HG03066 (cell line): ENCODE results near the gene ZKSCAN1.
"Not testable (repeated sequence)": the region's sequence is repeated elsewhere in the genome, so short reads cannot be mapped to it uniquely, and the experiment has no call there.

Experiments
- ATAC-seq: cut with Tn5 transposase; IDR thresholded peaks from one replicate; pipeline ENCODE4 v1.9.1; 2021; ENCODE audit warnings: low read depth; ENCODE audit not compliant: unreplicated experiment

ZKSCAN1 gene

GRCh38 chr7:100015232-100016214 lies at the start of gene ZKSCAN1:
Gene ZKSCAN1, plus strand, starts transcription at chr7:100015596. Its CDS starts 7,911 bp downstream, at chr7:100023507.
- peak; percentile 93 for ATAC-seq

DNA sequence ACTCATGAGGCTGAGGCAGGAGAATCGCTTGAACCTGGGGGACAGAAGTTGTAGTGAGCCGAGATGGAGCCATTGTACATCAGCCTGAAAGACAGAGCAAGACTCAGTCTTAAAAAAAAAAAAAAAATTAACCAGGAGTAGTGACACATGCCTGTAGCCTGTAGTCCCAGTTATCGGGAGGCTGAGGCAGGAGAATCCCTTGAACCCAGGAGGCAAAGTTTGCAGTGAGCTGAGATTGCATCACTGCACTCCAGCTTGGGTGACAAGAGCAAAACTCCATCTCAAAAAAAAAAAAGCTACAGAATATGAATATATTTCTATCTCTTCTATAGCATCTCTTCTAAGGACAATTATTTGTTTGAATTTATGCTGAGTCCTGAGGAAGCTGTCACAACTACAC lies 46.1 kb upstream of the ZKSCAN1 start:
- ATAC-seq = no peak

DNA sequence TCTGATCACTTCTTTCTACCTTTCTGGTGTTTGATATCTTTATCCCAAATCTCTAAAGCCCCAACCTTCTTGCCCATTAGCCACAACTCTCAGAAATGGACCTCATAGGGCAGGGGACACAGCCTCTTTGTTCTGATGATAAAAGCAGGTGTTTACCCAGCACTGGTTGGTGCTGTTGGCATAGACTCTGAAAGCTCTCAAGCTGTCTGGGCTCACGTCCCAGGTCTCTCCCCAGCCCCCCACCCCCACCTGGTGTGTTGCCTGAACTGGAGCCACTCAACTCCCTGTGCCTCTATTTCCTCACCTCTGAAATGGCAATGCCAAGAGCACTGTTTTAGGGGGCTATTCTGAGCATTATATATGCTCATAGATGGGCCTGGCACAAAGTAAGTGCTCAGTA lies 45.6 kb upstream of the ZKSCAN1 start:
- not testable (repeated sequence) for ATAC-seq

- ATAC-seq = no peak
Measured at GRCh38 chr7:99971242-99971641, 44.2 kb upstream of the ZKSCAN1 start.

- ATAC-seq = not testable (repeated sequence)
Measured at GRCh38 chr7:99973817-99974216, 41.6 kb upstream of the ZKSCAN1 start.

GRCh38 chr7:99974681-99975080 lies 40.7 kb upstream of the ZKSCAN1 start:
- no peak for ATAC-seq

- ATAC-seq = no peak
Measured at GRCh38 chr7:99975782-99976521, 39.4 kb upstream of the ZKSCAN1 start, which contains the start of gene AZGP1. Gene AZGP1, minus strand, starts transcription at chr7:99976031. Its CDS starts 11 bp downstream, at chr7:99976020.

DNA sequence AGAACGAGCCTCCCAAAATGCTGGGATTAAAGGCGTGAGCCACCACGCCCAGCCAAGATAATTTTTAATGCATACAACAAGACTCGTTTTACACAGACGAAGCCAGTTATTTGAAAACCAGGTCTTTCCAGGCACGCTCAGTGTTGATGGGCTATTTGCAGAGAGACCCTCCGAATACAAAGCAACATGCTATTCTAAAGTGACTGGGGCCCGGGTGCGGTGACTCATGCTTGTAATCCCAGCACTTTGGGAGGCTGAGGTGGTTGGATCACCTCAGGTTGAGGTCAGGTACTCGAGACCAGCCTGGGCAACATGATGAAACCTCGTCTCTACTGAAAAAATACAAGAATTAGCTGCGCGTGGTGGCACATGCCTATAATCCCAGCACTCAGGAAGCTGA lies 38.8 kb upstream of the ZKSCAN1 start:
- ATAC-seq = no peak

DNA sequence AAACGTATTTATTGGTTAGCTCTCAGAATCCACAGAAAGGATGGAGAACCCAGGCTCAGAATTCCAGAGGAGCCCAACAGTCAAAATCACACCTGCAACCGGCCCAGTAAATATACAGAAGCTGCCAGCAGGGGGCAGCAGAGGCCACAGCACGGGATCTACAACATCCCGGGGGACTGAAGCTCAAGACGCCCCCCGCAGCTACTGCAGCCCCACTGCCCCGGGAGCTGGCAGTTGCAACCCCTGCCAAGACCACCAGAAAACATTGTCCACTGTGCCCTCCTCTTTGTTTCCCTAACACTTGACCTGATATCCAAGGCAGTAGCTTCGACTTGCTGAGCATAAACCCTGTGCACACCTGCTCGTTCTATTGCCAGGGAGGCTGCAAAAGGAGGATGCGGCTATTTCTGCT lies 35.6 kb upstream of the ZKSCAN1 start:
- not testable (repeated sequence) for ATAC-seq

DNA sequence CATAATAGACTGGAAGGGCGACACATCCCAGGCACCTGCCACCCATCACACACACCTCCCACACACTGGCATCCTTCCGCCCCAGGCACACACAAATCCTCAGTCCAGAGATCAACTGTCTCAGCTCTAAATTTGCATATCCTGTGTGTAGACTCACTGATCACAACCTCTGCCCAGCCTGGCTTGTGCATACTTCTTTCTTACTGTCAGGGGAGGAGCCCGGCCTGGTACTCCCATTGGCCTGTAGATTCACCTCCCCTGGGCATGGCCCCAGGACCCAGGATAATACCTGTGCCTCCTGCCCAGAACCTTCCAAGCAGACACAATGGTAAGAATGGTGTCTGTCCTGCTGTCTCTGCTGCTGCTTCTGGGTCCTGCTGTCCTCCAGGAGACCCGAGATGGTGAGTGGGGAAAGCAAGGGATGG lies 34.9 kb upstream of the ZKSCAN1 start:
- not testable (repeated sequence) for ATAC-seq

- not testable (repeated sequence) for ATAC-seq
Measured at GRCh38 chr7:99981066-99981465, 34.3 kb upstream of the ZKSCAN1 start.

- ATAC-seq = no peak
Measured at GRCh38 chr7:99984593-99984992, 30.8 kb upstream of the ZKSCAN1 start.

- not testable (repeated sequence) for ATAC-seq
Measured at GRCh38 chr7:99987306-99987705, 28.1 kb upstream of the ZKSCAN1 start.

GRCh38 chr7:99987846-99988245 lies 27.6 kb upstream of the ZKSCAN1 start:
- no peak for ATAC-seq

DNA sequence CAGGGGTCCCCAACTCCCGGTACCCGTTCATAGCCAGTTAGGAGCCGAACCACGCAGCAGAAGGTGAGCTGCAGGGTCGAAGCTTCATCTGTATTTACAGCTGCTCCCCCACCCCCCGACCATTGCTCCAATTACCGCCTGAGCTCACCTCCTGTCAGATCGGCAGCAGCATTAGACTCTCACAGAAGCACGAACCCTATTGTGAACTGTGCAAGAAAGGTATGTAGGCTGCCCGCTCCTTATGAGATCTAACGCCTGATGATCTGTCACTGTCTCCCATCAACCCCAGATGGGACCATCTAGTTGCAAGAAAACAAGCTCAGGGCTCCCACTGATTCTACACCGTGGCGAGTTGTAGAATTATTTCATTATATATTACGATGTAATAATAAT lies 24.9 kb upstream of the ZKSCAN1 start:
- no peak for ATAC-seq

GRCh38 chr7:99991543-99991942 lies 23.9 kb upstream of the ZKSCAN1 start:
- ATAC-seq = not testable (repeated sequence)

DNA sequence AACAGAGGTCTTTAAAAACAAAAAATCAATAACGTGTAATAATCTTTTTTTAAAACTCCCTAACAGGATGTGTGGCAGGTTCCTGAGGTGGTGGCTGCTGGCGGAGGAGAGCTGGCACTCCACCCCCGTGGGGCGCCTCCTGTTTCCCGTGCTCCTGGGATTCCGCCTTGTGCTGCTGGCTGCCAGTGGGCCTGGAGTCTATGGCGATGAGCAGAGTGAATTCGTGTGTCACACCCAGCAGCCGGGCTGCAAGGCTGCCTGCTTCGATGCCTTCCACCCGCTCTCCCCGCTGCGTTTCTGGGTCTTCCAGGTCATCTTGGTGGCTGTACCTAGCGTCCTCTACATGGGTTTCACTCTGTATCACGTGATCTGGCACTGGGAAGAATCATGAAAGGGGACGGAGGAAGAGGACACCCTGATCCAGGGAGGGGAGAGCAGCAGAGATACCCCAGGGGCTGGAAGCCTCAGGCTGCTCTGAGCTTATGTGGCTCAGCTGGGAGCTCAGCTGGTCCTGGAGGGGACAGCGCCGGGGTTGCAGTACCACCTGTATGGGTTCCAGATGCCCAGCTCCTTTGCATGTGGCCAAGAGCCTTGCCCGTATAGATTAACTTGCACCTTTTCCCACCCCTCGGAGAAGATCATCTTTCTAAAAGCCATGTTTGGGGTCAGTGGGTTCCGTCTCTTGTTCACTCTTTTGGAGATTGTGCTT lies 22.9 kb upstream of the ZKSCAN1 start:
- no peak for ATAC-seq

GRCh38 chr7:99994819-99995218 lies 20.6 kb upstream of the ZKSCAN1 start:
- no peak for ATAC-seq

GRCh38 chr7:99996755-99997544 lies 18.4 kb upstream of the ZKSCAN1 start:
- ATAC-seq = no peak
